B cell (primary cell): ENCODE results near the gene ARGLU1. TPM values are rescaled to one million over a fixed set of nuclear protein-coding genes. Genes with fewer than 3 reads are reported as not detected.

ENCODE experiments used
- ATAC-seq: fragments of 200-7000 bp; cut with Tn5 transposase; one replicate; pipeline ENCODE4 v1.10.0; 2021; ENCODE audit warnings: low read depth, mild to moderate bottlenecking, moderate number of reproducible peaks, moderate library complexity
- CTCF ChIA-PET: fragments of 350-600 bp; sonication (Branson Sonifier 250); formaldehyde crosslinking; loops from one replicate; lab custom pipeline; 2021; ENCODE audit warnings: antibody characterized with exemption, inconsistent platforms; lab: Charles Lee
- POLR2A ChIA-PET: fragments of 350-600 bp; sonication (Branson Sonifier 250); formaldehyde crosslinking; loops from one replicate; lab custom pipeline; 2021; ENCODE audit warnings: antibody characterized with exemption; lab: Charles Lee
- DNase-seq: peaks from one replicate; pipeline ENCODE4 v3.0.0; 2013
- H2AFZ ChIP-seq: 2 replicates; pipeline ENCODE4 v1.6.1; 2012; ENCODE audit warnings: mild to moderate bottlenecking, low read depth, low read length; ENCODE audit not compliant: insufficient read depth, poor library complexity, severe bottlenecking
- H3K27ac ChIP-seq, 2 donors: 1 replicate in 1 of 2; 2 replicates in 1 of 2; pipeline ENCODE4 v1.5.1; 2012 to 2013; ENCODE audit warnings: low read length in 2 of 2, mild to moderate bottlenecking in 2 of 2, moderate library complexity in 1 of 2
- H3K27me3 ChIP-seq, 4 experiments: fragments of 200-600 bp in 1 of 4; sonication (generic) in 1 of 4; replicated peaks in 1 of 4; 1 replicate in 2 of 4; 2 replicates in 2 of 4; pipeline versions ENCODE4 v1.6.1 to v1.7.0; 2013 to 2016; ENCODE audit warnings: low read length in 3 of 4, mild to moderate bottlenecking in 2 of 4, mixed read lengths in 1 of 4, moderate library complexity in 1 of 4; ENCODE audit not compliant: insufficient read depth in 4 of 4, control insufficient read depth in 3 of 4; ENCODE audit errors: control extremely low read depth in 1 of 4
- H3K36me3 ChIP-seq, 2 experiments: replicated peaks in 1 of 2; 1 replicate in 1 of 2; 2 replicates in 1 of 2; pipeline versions ENCODE4 v1.6.1 to v1.7.1; 2013; ENCODE audit warnings: low read length in 1 of 2; ENCODE audit not compliant: insufficient read depth in 2 of 2, control insufficient read depth in 1 of 2; ENCODE audit errors: control extremely low read depth in 1 of 2, extremely low read depth in 1 of 2
- H3K4me1 ChIP-seq, 2 donors: fragments of 200-600 bp in 1 of 2; sonication (generic) in 1 of 2; 1 replicate in 1 of 2; 2 replicates in 1 of 2; pipeline versions ENCODE4 v1.5.1 to v1.6.1; 2013 to 2017; ENCODE audit warnings: low read length in 2 of 2; ENCODE audit not compliant: control insufficient read depth in 2 of 2, insufficient read depth in 2 of 2
- H3K4me2 ChIP-seq: replicated peaks from 2 replicates; pipeline ENCODE3; 2012; ENCODE audit warnings: mild to moderate bottlenecking, low read depth, low read length; ENCODE audit not compliant: poor library complexity, severe bottlenecking
- H3K4me3 ChIP-seq, 5 experiments: fragments of 200-600 bp in 1 of 5; sonication (generic) in 1 of 5; 1 replicate in 3 of 5; 2 replicates in 2 of 5; pipeline versions ENCODE4 v1.5.1 to v1.7.0; 2011 to 2016; ENCODE audit warnings: low read length in 4 of 5, mild to moderate bottlenecking in 4 of 5, low read depth in 2 of 5, control low read depth in 1 of 5, moderate library complexity in 1 of 5; ENCODE audit not compliant: insufficient read depth in 1 of 5; ENCODE audit errors: control extremely low read depth in 1 of 5, extremely low read depth in 1 of 5
- H3K79me2 ChIP-seq: fragments of 200-600 bp; sonication (generic); one replicate; pipeline ENCODE4 v1.6.0; 2016; ENCODE audit warnings: low read length; ENCODE audit not compliant: control insufficient read depth, insufficient read depth
- H3K9ac ChIP-seq: fragments of 200-600 bp; sonication (generic); 2 replicates; pipeline ENCODE4 v1.6.1; 2017; ENCODE audit warnings: mild to moderate bottlenecking, low read length, moderate library complexity
- H3K9me3 ChIP-seq, 3 donors: one replicate each; pipeline versions ENCODE4 v1.6.1 to v1.7.1; 2013; ENCODE audit warnings: low read length in 2 of 3; ENCODE audit not compliant: control insufficient read depth in 2 of 3, insufficient read depth in 1 of 3; ENCODE audit errors: control extremely low read depth in 1 of 3
- H4K20me1 ChIP-seq: 2 replicates; pipeline ENCODE4 v1.6.0; 2012; ENCODE audit warnings: mild to moderate bottlenecking, low read length; ENCODE audit not compliant: insufficient read depth, control insufficient read depth, poor library complexity, severe bottlenecking
- H3K27ac Mint-ChIP-seq: one replicate; pipeline ENCODE4 v1.8.0; 2021; ENCODE audit warnings: mixed read lengths
- H3K27me3 Mint-ChIP-seq: one replicate; pipeline ENCODE4 v1.8.0; 2021; ENCODE audit warnings: mixed read lengths
- H3K4me1 Mint-ChIP-seq: one replicate; pipeline ENCODE4 v1.8.0; 2021; ENCODE audit warnings: mixed read lengths
- H3K4me3 Mint-ChIP-seq: one replicate; pipeline ENCODE4 v1.8.0; 2021; ENCODE audit warnings: mixed read lengths
- H3K9me3 Mint-ChIP-seq: one replicate; pipeline ENCODE4 v1.8.0; 2022; ENCODE audit warnings: mixed read lengths; ENCODE audit not compliant: insufficient read depth
- CTCF ChIP-seq: fragments of 200-600 bp; IDR thresholded peaks from one replicate; pipeline ENCODE4 v1.8.0; 2022; ENCODE audit warnings: antibody characterized with exemption, mild to moderate bottlenecking
- EZH2 ChIP-seq: IDR thresholded peaks from 2 replicates; pipeline ENCODE4 v1.6.1; 2012; ENCODE audit warnings: borderline replicate concordance, low read depth, mild to moderate bottlenecking, moderate library complexity, low read length; ENCODE audit not compliant: insufficient read depth, poor library complexity, severe bottlenecking
- WGBS: methylation state at CpG from one replicate; pipeline ENCODE4 v1.1.5; 2013; ENCODE audit warnings: missing lambda C conversion rate; ENCODE audit not compliant: insufficient coverage; 5-methylcytosine and 5-hydroxymethylcytosine counted together
- intact Hi-C: fragments of 100-400 bp; cut with micrococcal nuclease; formaldehyde crosslinking; loops from one replicate; pipeline ENCODE4 v1.10.0; 2022
- polyA plus RNA-seq: library from polyadenylated mRNA; depleted of rRNA; stranded (reverse); fragments of >200 nt; gene quantifications from 2 replicates; pipeline ENCODE4 v1.2.3, GENCODE V29; 2012
- total RNA-seq, 2 donors: library from RNA; stranded (reverse); fragments of 120-200 nt in 1 of 2; gene quantifications; 1 replicate in 1 of 2; 2 replicates in 1 of 2; pipeline versions ENCODE4 v1.2.3 to v1.2.4, GENCODE V29; 2013 to 2022

ARGLU1 gene
- total and polyA plus RNA-seq, 2 donors (not counting 1 experiment from before 2014, with no cell fraction given), result 170 to 261 TPM

DNA sequence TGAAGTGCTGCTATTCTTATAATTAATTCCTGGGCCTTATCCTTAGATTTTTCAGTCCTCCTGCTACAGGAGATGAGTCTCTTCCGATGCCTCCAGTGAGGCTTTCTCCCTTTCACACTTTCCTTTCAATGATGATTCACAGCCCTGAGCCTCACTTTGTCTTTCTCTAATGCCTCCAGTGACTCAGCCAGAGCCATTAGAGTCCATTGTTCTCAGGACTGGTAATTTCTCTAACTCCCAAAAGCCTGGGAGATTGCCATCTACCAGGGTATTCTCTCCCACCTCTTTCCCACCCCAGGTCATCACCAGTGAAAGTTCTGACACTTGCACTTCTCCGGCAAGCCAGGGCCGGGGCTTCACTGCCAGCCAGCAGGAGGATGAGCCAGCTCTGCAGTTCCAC lies 49.6 kb upstream of the ARGLU1 start:
- POLR2A ChIA-PET, result no interaction called here
- Histone ChIP-seq H3K4me1 (no peaks in the 10 kb centered on the region), H3K79me2 (no peaks in the 10 kb centered on the region), H3K27ac (no peak overlapping the region), H3K9ac (no peak overlapping the region), H3K9me3 (no peaks in the 10 kb centered on the region), H2AFZ (no peak overlapping the region), H3K4me2 (no peak overlapping the region), H3K4me3 (no peak overlapping the region), H3K27me3 (peaks cover 0 to 13% (median 3%) of the 10 kb centered on the region in 4 experiments), H4K20me1 (no peaks in the 10 kb centered on the region), H3K36me3 (no peaks in the 10 kb centered on the region)
- Mint-ChIP-seq H3K9me3 (no peaks in the 10 kb centered on the region), H3K27me3 (peaks cover 23% of the 10 kb centered on the region), H3K4me3 (no peak overlapping the region), H3K27ac (no peak overlapping the region), H3K4me1 (peaks cover 2% of the 10 kb centered on the region)
- no peak for TF ChIP-seq EZH2
- TF ChIP-seq CTCF, result no peak
- DNase-seq (no peak), ATAC-seq (no peak)
- CTCF ChIA-PET, result no interaction called here
- intact Hi-C loops, result no loop called here
- WGBS, result 86% methylated on average over 3 of the region's 3 CpGs

GRCh38 chr13:106616729-106617128 lies 48.8 kb upstream of the ARGLU1 start:
- H3K27me3 Mint-ChIP-seq, result peaks cover 20% of the 10 kb centered on the region
- 86% methylated on average over 1 of the region's 3 CpGs for WGBS

More at GRCh38 chr13:106616729-106617128, 48.8 kb upstream of the ARGLU1 start:
- H3K79me2 ChIP-seq, result no peaks in the 10 kb centered on the region
- Mint-ChIP-seq H3K4me1 (peaks cover 2% of the 10 kb centered on the region), H3K27ac (no peak overlapping the region), H3K4me3 (no peak overlapping the region), H3K9me3 (no peaks in the 10 kb centered on the region)
- intact Hi-C loops, result no loop called here
- no peak overlapping the region for H2AFZ ChIP-seq
- DNase-seq (no peak), ATAC-seq (no peak)
- no peaks in the 10 kb centered on the region for H4K20me1 ChIP-seq
- no peaks in the 10 kb centered on the region for H3K9me3 ChIP-seq
- H3K4me2 ChIP-seq, result no peak overlapping the region
- H3K27ac ChIP-seq, result no peak overlapping the region
- no peaks in the 10 kb centered on the region for H3K36me3 ChIP-seq
- H3K9ac ChIP-seq, result no peak overlapping the region
- H3K4me3 ChIP-seq, result no peak overlapping the region
- TF ChIP-seq CTCF (no peak), EZH2 (no peak)
- CTCF ChIA-PET, result no interaction called here
- POLR2A ChIA-PET, result no interaction called here
- H3K27me3 ChIP-seq, result peaks cover 0 to 6% (median 3%) of the 10 kb centered on the region in 4 experiments
- no peaks in the 10 kb centered on the region for H3K4me1 ChIP-seq
